Stimulated activated CD4-positive, alpha-beta T cell treated with anti-CD3 and anti-CD28 coated beads, Interleukin-1b, Interleukin-23, amount 100 ng/mL, for 4 hours (primary cell): Measurements from ENCODE around the gene EML1.

Experiments
- DNase-seq, 2 donors: peaks; one replicate each; pipeline ENCODE4 v3.0.0-alpha.2; 2020; ENCODE audit warnings: low read depth in 2 of 2

The EML1 gene

GRCh38 chr14:99966037-99966835 is 173.0 kb downstream of the EML1 start:
- no peak for DNase-seq

GRCh38 chr14:99966912-99967311 is 173.7 kb downstream of the EML1 start:
- no peak for DNase-seq

DNA sequence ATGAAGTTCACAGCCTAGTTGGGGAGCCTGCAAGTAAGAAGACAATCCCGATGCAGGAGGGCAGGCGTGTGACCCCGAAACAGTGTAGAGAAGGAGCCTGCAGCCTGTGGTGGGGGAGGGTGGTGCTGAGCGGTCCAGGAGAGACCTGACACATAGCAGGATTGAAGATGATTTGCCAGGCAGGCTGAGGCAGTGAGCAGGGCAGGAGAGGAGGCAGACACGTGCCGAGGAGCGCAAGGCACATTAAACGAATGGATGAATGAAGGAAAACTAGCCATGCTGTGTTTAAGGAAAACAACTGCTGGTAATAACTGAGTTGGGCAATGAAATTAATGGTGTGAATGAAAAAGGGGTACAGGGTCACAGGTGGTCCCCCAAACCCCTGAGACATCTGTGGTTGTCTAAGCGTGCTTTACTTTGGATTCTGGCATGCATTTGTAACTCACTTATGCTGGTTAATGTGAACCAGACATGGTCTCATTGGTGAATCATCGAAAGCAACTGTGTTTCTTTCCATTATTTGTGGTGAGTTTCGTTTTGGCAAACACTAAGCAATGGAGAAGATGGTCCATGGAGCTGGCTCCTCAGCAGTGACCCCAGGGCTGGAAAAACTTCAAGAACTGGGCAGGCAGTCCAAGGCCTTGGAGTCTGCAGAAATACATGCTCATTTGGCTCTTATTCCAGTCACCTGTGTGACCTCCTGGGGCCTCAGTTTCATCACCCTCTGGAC is 175.1 kb downstream of the EML1 start:
- no peak for DNase-seq

DNA sequence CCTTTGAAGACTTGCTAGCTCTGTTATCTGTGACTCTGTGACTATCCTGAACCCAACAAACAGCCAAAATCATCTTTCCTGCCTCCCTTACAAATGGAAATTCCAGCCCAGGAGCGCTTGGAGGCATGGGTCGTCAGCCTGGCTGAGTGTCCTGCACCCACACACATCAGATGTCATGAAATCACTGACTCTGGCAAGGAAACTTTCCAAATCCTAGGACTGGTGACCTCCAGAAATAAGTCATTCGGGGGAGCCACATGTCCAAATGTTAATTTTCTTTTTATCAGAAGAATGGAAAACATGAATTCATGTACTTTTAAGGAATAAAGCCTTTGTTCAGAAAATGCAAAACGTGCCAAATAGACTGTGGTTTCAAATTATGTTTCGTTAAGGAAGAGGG is 175.7 kb downstream of the EML1 start:
- no peak for DNase-seq

DNA sequence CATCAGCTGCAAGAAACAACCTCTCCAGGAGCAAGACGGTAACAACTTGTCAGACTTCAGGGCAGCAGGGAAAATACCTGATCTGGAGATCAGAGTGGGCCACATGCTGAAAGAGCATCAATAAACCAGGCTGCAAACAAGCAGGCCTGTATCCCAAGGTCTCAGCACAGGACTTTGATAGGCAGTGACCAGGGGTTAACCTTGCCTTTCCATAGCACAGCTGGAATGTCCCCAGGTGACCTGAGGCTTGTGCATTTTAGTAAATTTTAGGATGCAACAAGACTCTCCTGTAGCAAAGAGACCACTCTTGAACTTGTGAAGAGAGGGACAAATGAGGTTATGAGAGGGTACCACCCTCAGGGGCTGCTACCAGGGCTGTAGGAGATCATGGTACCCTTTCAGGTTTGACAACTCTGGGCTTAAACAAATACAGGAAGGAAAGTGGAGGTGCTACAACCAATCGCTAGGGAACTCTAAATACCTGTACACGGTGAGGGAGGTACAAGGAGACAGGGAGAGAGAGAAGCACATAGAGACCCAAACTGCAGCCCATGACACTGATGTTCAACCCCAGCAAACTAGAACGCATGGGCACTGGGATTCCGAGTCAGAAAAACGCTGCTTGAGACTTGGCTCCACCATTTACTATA is 176.6 kb downstream of the EML1 start:
- DNase-seq: no peak

- DNase-seq: peak; percentile 74 to 87
Measured at GRCh38 chr14:99971087-99971940, 178.1 kb downstream of the EML1 start.

GRCh38 chr14:99971941-99972747 is 178.9 kb downstream of the EML1 start:
- DNase-seq: peak in 1 of 2 donors; percentile 6

DNA sequence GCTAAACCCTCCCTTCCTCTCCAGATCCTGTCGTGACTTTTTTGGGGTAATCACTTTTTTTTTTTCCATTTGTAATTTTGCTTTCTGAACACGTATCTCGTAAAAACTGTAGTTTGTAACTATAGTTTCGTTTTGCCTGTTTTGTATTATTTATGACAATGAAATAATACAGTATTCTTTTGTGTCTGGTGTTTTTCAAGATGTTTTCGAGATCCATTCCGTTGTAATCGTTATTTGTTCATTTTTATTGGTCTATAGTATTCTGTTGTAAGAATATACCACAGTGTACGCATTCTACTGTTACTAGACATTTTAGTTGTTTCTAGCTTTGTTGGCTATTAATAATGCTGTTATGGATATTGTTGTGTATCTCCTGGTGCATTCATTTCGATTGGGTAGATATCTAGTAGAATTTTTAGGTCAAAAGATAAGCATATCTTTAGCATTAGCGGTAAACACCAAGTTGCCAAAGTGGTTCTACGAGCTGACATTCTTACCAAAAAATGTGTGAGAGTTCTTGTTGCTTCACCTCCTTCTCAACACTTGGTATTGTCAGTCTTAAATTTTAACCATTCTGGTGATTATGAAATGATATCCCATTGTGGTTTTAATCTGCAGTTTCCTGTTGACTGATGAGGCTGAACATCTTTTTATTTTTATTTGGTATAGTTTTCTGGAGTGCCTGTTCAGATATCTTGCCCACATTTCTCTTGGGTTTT is 179.7 kb downstream of the EML1 start:
- no peak for DNase-seq

- no peak for DNase-seq
Measured at GRCh38 chr14:99975190-99975589, 182.0 kb downstream of the EML1 start.

DNA sequence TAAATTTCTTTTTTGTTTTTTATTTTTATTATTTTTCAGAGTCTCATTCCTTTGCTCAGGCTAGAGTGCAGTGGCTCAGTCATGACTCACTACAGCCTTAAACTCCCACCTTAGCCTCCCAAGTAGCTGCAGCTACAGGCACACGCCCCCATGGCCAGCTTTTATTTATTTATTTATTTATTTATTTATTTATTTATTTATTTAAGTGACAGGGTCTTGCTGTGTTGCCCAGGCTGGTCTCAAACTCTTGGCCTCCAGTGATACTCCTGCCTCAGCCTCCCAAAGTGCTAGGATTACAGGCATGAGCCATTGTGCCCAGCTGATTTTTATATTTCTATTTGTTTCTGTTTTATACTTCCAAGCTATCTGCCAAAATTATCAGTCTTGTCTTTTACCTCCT is 182.8 kb downstream of the EML1 start:
- DNase-seq: no peak

- DNase-seq: no peak
Measured at GRCh38 chr14:99976681-99977080, 183.5 kb downstream of the EML1 start.

DNA sequence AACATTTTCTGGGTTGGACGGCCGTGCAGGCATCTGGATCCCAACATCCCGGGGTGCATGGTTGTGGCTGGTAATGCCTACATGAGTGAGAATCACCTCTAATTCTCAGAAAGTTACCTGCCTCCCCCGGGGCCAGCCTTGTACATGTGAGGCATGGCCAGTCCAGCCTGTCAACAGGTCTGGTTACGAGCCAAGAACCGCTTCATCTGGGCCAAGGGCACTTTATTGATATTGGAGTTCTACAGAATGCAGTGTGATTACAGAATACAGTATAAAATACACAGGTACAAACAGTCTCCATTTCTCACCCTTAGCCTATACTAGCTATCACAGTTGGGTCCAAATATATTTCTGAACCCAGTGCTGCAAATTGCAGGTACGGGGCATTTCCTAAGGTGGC is 187.1 kb downstream of the EML1 start:
- DNase-seq: no peak

- no peak for DNase-seq
Measured at GRCh38 chr14:99981806-99982205, 188.6 kb downstream of the EML1 start.

GRCh38 chr14:99982537-99983250 is 189.5 kb downstream of the EML1 start:
- DNase-seq: peak; percentile 30 to 57

DNA sequence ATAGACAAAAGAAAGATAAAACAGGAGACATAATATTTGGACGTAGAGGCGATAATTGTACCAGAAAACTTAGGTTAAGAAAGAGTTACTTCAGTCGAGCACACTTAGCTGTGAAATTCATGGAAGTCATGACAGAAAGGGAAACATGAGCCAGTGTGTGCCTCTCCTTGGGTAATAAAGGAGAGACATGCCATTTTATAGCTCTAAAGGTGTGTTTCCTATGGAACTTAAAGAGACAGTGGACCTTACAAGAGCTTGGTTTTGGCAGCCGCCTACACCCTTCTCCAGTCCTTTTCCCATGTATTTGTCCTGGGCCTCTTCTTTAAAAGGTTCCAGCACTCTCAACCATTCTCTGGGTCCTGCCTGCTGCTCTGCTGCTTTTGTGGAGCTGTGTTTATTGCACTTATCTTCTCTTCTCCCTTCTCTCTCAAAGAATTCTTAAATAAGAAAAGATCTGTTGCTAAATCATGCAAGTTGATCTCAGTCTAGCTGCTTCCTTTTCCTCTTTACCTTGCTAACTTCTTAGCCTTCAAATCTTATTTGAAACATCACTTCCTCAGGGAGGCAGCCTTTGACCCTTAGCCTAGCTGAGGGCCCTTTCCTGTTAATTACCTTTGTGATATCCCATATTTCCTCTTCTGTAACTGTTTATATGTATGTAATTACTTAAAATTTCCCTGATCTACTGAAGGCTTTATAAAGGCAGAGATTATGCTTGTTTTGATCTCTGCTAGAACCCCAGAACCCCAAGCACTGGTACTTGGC is 190.2 kb downstream of the EML1 start:
- DNase-seq: no peak

DNA sequence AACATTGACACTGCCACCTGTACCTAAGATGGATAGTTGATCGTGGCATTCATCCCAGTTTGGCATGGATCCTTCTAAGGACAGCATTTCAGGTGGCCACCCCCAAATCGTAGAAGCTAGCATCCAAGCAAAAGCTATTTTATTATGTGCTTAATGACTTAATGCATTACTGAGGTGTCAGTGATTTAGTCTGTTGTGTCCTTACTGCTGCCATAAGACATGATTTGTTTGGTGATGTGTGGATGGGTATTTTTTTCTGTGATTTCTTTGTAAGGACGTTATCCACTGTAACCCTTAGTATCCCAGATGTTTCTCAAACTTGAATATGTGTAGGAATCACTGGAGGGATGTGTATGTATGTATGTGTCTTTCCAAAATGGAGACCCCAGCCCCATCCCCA is 190.8 kb downstream of the EML1 start:
- DNase-seq: no peak

DNA sequence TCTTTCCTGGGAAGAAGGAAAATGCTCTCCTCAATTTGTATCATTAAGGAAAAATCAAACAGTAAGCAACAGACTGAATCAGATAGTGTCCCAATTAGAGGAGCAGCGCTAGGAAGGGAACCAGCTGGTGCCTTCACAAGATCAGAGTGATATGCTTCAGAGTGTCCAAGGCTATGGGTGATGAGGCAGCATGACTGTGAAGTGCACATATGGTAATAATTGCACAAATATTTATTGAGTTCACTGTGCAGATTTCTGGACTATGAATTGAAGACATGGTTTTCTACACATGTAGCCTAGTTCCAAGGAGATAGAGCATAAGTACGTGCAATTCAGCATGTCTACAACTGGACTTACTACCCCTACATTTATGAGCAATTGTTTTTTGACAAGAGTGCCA is 193.2 kb downstream of the EML1 start:
- DNase-seq: no peak

DNA sequence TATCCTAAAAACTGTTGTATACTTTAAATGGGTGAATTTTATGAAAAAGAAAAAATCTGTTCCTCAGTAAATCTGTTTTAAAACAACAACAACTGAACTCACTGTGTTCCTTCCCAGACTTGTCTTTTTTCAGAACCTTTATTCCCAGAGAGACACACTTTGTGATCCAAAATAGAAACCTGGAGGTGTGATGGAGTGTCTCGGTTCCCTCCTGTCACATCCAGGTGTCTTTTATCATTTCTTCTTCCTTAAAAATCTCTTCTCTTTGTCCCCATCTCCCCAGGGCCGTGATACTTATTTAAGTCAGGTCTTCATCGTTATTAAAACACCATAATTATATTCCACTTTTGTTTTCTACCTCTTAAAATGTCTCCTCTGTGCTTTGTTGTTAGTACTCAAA is 195.8 kb downstream of the EML1 start:
- DNase-seq: no peak
